GM12801 (cell line): ENCODE results near the gene DNAH6.

Source experiments
- CTCF ChIP-seq: IDR thresholded peaks from one replicate; pipeline ENCODE4 v1.5.1; 2011; ENCODE audit warnings: control low read depth; ENCODE audit not compliant: insufficient read length; ENCODE audit errors: extremely low read depth

Gene DNAH6

GRCh38 chr2:84788498-84788897, 272.2 kb downstream of the DNAH6 start:
- no peak for TF ChIP-seq CTCF

- TF ChIP-seq CTCF, result no peak
Measured at GRCh38 chr2:84792856-84793522, 276.7 kb downstream of the DNAH6 start.

- TF ChIP-seq CTCF, result no peak
Measured at GRCh38 chr2:84793641-84794040, 277.3 kb downstream of the DNAH6 start.

GRCh38 chr2:84796798-84797197, 280.5 kb downstream of the DNAH6 start:
- TF ChIP-seq CTCF, result no peak

GRCh38 chr2:84797271-84797670, 281.0 kb downstream of the DNAH6 start:
- no peak for TF ChIP-seq CTCF

- no peak for TF ChIP-seq CTCF
Measured at GRCh38 chr2:84799772-84800171, 283.5 kb downstream of the DNAH6 start.

- TF ChIP-seq CTCF, result no peak
Measured at GRCh38 chr2:84800194-84800805, 284.0 kb downstream of the DNAH6 start.
